ENCODE data around the gene TEX47.

TEX47 gene

DNA sequence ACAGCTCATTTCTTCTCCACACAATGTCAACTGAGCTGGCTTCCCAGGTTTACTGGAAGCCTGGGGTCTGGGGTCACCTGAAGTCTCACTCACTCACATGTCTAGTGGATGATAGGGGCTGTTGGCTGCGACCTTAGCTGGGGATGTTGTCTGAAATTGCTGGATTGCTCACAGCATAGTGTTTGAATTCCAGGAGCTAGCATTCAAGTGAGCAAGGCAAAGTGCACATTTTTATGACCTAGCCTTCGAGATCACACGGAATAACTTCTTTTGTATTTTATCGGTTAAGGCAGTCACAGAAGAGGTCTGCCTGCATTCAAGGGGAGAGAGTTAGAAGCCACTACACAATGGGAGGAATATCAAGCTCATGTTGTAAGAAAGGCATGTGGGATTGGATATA is 3.6 kb downstream of the TEX47 start:
- TF ChIP-seq SPI1 (IDR thresholded peaks at IDR 0.05; ENCODE audit: low read depth, low read length) (no peak), POLR2A (IDR thresholded peaks at IDR 0.05; ENCODE audit: low read depth, low read length) (no peak), POLR2AphosphoS5 (IDR thresholded peaks at IDR 0.05; ENCODE audit: low read depth, low read length) (no peak), PAX5 (IDR thresholded peaks at IDR 0.05; ENCODE audit: insufficient read depth, low read length, severe bottlenecking) (no peak), TAF1 (IDR thresholded peaks at IDR 0.05; ENCODE audit: low read depth, low read length) (no peak)
- DNase-seq (ENCODE audit: insufficient read length, low spot score) (no peak), FAIRE-seq (no peak)

DNA sequence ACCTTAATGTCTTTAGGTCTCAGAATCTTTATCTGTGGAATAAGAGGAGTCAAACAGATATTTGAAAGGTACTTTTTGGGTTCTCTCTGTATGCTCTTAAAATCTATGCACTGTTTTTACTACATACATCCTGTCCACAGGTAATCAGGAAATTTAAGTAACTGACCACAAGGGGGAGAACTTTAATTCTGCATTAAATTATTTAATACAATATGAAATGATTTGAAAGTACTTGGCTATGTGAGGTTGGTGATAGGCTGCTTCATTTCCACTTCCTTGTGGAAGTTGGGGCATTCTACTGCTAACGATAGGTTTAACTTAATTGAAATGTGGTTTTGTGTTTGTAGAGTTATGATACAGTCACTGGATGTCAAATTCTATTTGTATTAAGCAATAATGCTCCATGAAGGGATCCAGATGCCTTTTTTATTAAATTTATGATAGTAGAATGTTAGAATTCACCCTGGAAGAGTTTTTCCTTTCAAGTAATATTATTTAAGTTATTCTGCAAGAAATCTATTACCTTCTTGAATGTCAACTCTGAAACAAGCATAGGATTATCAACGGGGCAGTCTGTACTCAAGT is 6.0 kb downstream of the TEX47 start:
- DNase-seq (ENCODE audit: insufficient read length, low spot score) (no peak), FAIRE-seq (no peak)
- TF ChIP-seq POLR2A (IDR thresholded peaks at IDR 0.05; ENCODE audit: low read depth, low read length), result no peak
- no peak for TF ChIP-seq PAX5 (IDR thresholded peaks at IDR 0.05; ENCODE audit: insufficient read depth, low read length, severe bottlenecking)
- no peak for TF ChIP-seq TAF1 (IDR thresholded peaks at IDR 0.05; ENCODE audit: low read depth, low read length)
- TF ChIP-seq SPI1 (IDR thresholded peaks at IDR 0.05; ENCODE audit: low read depth, low read length), result no peak
- no peak for TF ChIP-seq POLR2AphosphoS5 (IDR thresholded peaks at IDR 0.05; ENCODE audit: low read depth, low read length)
- no peak for TF ChIP-seq POU2F2 (IDR thresholded peaks at IDR 0.05; ENCODE audit: low read depth, low read length)

DNA sequence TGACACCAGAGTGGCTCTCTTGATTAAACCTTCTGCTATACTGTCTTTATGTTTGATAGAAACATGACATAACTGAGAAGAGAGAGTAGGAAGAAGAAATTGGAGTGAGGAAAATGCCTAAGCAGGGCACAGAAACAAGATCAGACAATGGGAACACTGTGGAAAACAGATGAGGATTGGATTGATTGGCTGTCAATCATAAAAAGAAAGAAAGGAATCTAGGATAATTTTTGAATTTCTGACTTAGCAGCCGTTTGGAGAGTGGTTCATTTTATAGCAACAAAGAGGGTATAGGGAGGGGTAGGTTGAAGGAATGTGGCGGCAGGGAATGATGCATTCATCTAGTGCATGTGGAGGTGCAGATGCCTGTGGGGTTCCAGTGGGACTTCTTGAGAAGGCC is 7.8 kb downstream of the TEX47 start:
- no peak for TF ChIP-seq POLR2AphosphoS5 (IDR thresholded peaks at IDR 0.05; ENCODE audit: low read depth, low read length)
- TF ChIP-seq POLR2A (IDR thresholded peaks at IDR 0.05; ENCODE audit: low read depth, low read length), result no peak
- TF ChIP-seq TAF1 (IDR thresholded peaks at IDR 0.05; ENCODE audit: low read depth, low read length), result no peak
- TF ChIP-seq PAX5 (IDR thresholded peaks at IDR 0.05; ENCODE audit: insufficient read depth, low read length, severe bottlenecking), result no peak
- no peak for TF ChIP-seq POU2F2 (IDR thresholded peaks at IDR 0.05; ENCODE audit: low read depth, low read length)
- TF ChIP-seq SPI1 (IDR thresholded peaks at IDR 0.05; ENCODE audit: low read depth, low read length), result no peak
- FAIRE-seq (no peak), DNase-seq (ENCODE audit: insufficient read length, low spot score) (no peak)

DNA sequence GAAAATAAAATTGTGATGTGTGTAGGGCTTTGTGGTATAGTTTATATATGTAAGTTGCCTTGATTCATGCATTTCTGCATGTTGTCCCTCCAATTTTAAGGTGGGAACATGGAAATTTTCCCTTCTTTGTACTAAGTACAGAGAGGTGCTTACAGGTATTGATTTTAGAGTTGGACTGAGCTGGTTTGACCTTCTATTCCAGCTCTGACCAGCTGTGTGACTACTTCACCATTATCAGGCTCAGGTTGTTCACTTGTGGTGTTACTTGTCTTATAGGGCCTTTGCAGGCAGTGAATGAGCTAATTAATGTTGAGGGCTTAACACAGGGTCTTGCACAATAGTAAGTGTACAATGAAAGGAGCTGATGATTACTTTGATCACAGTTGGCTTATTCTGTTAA is 19.7 kb downstream of the TEX47 start:
- no peak for DNase-seq (ENCODE audit: insufficient read length, low spot score)
- no peak for FAIRE-seq
- TF ChIP-seq POLR2A (IDR thresholded peaks at IDR 0.05; ENCODE audit: low read depth, low read length), result no peak
- TF ChIP-seq SPI1 (IDR thresholded peaks at IDR 0.05; ENCODE audit: low read depth, low read length), result no peak
- no peak for TF ChIP-seq POU2F2 (IDR thresholded peaks at IDR 0.05; ENCODE audit: low read depth, low read length)
- TF ChIP-seq PAX5 (IDR thresholded peaks at IDR 0.05; ENCODE audit: insufficient read depth, low read length, severe bottlenecking), result no peak
- no peak for TF ChIP-seq POLR2AphosphoS5 (IDR thresholded peaks at IDR 0.05; ENCODE audit: low read depth, low read length)
- no peak for TF ChIP-seq TAF1 (IDR thresholded peaks at IDR 0.05; ENCODE audit: low read depth, low read length)

DNA sequence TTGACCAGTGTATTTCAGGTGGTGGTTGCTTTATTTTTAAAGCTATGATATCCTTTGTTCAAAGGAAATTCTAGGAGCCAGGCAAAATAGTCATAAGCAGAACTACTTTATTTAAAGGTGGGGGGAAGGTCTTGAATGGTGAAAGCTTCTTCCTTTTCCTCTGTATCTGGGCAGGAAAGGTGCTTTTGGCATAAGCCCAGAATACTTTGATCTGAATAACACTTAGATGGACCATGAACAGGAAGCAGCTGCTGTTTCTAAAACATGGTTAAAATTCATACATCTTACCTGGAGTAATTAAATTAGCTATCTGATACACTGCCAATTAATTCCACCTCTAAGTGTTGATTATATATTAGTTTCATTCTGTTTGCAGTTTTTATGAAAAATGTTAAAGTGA is 22.8 kb downstream of the TEX47 start:
- DNase-seq (ENCODE audit: insufficient read length, low spot score) (no peak), FAIRE-seq (no peak)
- TF ChIP-seq TAF1 (IDR thresholded peaks at IDR 0.05; ENCODE audit: low read depth, low read length) (no peak), SPI1 (IDR thresholded peaks at IDR 0.05; ENCODE audit: low read depth, low read length) (no peak), POU2F2 (IDR thresholded peaks at IDR 0.05; ENCODE audit: low read depth, low read length) (no peak), PAX5 (IDR thresholded peaks at IDR 0.05; ENCODE audit: insufficient read depth, low read length, severe bottlenecking) (no peak), POLR2AphosphoS5 (IDR thresholded peaks at IDR 0.05; ENCODE audit: low read depth, low read length) (no peak), POLR2A (IDR thresholded peaks at IDR 0.05; ENCODE audit: low read depth, low read length) (no peak)

DNA sequence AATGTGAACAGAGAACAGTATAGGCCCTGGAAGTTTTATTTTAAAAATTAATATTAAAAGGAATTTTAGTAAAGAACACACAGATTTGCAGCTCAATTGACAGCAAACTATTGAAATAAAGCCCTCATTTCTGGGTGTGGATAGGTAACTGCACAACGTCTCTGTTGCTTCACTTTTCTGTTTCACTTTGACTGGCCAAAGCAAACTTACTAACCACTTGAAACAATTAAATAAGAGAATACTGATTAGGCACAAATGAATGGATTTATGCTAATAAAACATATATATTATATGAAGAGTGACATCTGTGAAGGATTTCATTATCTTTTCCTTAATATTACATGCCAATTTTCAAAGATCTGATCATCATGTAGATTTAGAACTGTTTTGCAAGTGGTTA is 24.1 kb downstream of the TEX47 start:
- TF ChIP-seq PAX5 (IDR thresholded peaks at IDR 0.05; ENCODE audit: insufficient read depth, low read length, severe bottlenecking) (no peak), POU2F2 (IDR thresholded peaks at IDR 0.05; ENCODE audit: low read depth, low read length) (no peak), TAF1 (IDR thresholded peaks at IDR 0.05; ENCODE audit: low read depth, low read length) (no peak), SPI1 (IDR thresholded peaks at IDR 0.05; ENCODE audit: low read depth, low read length) (no peak), POLR2A (IDR thresholded peaks at IDR 0.05; ENCODE audit: low read depth, low read length) (no peak), POLR2AphosphoS5 (IDR thresholded peaks at IDR 0.05; ENCODE audit: low read depth, low read length) (no peak)
- FAIRE-seq (no peak), DNase-seq (ENCODE audit: insufficient read length, low spot score) (no peak)

DNA sequence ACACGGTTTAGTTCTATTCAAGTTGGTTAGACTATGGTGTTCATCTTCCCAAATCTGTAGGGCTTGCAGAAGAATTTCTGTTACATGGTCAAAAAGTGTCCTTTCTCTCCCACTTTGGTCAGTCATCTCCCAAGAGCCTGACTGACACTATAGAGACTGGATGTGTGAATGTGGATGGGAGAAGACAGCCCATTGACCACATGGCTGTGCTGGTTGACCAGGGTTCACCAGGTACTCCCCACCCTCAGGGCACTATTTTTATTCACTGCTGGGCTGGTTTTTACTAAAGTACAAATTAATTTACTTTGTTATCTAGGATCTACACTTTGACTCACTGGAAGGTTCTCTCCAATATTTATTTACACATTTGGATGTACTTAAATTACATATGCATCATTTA is 33.8 kb downstream of the TEX47 start:
- no peak for TF ChIP-seq SPI1 (IDR thresholded peaks at IDR 0.05; ENCODE audit: low read depth, low read length)
- TF ChIP-seq TAF1 (IDR thresholded peaks at IDR 0.05; ENCODE audit: low read depth, low read length), result no peak
- TF ChIP-seq POU2F2 (IDR thresholded peaks at IDR 0.05; ENCODE audit: low read depth, low read length), result no peak
- TF ChIP-seq POLR2A (IDR thresholded peaks at IDR 0.05; ENCODE audit: low read depth, low read length), result no peak
- no peak for TF ChIP-seq PAX5 (IDR thresholded peaks at IDR 0.05; ENCODE audit: insufficient read depth, low read length, severe bottlenecking)
- TF ChIP-seq POLR2AphosphoS5 (IDR thresholded peaks at IDR 0.05; ENCODE audit: low read depth, low read length), result no peak
- DNase-seq (ENCODE audit: insufficient read length, low spot score), result no peak
- no peak for FAIRE-seq

DNA sequence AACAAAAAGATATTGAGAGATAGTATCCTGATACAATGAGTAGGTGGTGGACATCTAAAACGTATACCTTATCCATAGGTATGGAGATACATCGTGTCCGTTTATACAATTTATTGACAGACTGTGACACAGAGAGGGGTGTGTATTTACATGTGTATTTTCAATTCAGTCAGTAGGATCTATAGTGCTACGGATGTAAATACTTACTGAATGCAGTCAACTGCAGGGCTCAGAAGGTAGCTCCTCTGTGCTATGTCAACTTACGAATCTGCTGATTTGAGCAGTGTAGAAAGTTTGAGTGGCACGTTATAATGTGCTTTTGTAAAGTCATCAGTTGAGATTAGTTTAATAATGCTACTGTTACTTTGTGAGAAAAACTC is 35.4 kb downstream of the TEX47 start:
- no peak for DNase-seq (ENCODE audit: insufficient read length, low spot score)
- no peak for TF ChIP-seq SPI1 (IDR thresholded peaks at IDR 0.05; ENCODE audit: low read depth, low read length)
- no peak for TF ChIP-seq PAX5 (IDR thresholded peaks at IDR 0.05; ENCODE audit: insufficient read depth, low read length, severe bottlenecking)
- TF ChIP-seq POLR2AphosphoS5 (IDR thresholded peaks at IDR 0.05; ENCODE audit: low read depth, low read length), result no peak
- TF ChIP-seq POLR2A (IDR thresholded peaks at IDR 0.05; ENCODE audit: low read depth, low read length), result no peak
- TF ChIP-seq POU2F2 (IDR thresholded peaks at IDR 0.05; ENCODE audit: low read depth, low read length), result no peak
- no peak for TF ChIP-seq TAF1 (IDR thresholded peaks at IDR 0.05; ENCODE audit: low read depth, low read length)
- no peak for FAIRE-seq

DNA sequence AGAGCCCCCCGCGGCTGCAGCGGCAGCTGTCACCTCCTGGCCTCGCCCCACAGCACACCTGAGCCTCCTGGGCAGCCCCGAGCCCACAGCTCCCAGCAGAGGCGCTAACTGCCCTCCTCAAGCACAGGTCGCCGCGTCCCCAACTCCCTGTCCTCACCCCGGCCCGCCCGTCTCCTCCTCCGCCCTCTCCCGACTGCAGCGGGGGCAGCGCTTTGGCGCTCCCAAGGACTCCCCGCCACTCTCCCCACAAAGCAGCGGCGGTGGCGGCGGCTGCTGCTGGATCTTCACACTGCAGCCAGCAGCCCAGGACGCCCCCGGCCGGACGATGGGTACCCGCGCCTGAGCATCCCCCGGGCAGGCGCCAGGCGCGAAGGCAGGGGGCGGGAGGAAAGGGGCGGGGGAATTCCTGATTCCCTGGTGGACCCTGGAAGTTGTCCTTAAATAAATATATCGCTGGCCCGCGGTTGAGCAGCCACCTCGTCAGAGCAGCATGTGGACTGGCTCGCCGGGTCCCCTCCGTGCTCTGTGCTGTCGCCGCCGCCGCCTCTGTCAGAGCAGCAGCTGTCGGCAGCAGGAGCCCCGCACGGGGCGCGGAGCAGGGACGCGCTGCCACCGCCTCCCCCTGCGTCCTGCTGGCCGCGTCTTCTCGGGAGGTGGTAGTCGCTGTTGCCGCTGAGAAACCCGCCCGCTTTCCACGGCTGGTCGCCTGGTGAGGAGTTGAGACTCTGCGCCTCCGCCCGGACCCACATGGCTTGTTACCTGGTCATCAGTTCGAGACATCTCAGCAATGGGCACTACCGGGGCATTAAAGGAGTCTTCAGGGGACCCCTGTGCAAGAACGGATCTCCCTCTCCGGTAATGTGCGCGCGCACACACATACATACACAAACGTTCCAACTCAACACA is 36.1 kb downstream of the TEX47 start, which contains the start of gene ZNF804B:
Gene ZNF804B (plus strand): TSS at position 471 of the 906 bp plus-strand sequence. CDS start 277 bp downstream, at position 748.
- no peak for FAIRE-seq
- DNase-seq (ENCODE audit: insufficient read length, low spot score), result no peak

More for the DNA sequence above, 36.1 kb downstream of the TEX47 start, which contains the start of gene ZNF804B:
- TF ChIP-seq PAX5 (IDR thresholded peaks at IDR 0.05; ENCODE audit: insufficient read depth, low read length, severe bottlenecking) (no peak), POU2F2 (IDR thresholded peaks at IDR 0.05; ENCODE audit: low read depth, low read length) (no peak), POLR2A (IDR thresholded peaks at IDR 0.05; ENCODE audit: low read depth, low read length) (no peak), TAF1 (IDR thresholded peaks at IDR 0.05; ENCODE audit: low read depth, low read length) (no peak), POLR2AphosphoS5 (IDR thresholded peaks at IDR 0.05; ENCODE audit: low read depth, low read length) (no peak), SPI1 (IDR thresholded peaks at IDR 0.05; ENCODE audit: low read depth, low read length) (no peak)

Measured in GM12891 (cell line).